ENCODE measurements around the gene PSMD10.

The PSMD10 gene

GRCh38 chrX:108091264-108091877 lies at the start of gene PSMD10, which contains the start of gene ATG4A:
Gene PSMD10 (minus strand): TSS chrX:108091542. CDS start chrX:108091520, 22 bp downstream.
Gene ATG4A (plus strand): TSS chrX:108091778. CDS start chrX:108091827, 49 bp downstream.
- DNase-seq = peak; percentile 73

- DNase-seq = no peak
Observed at GRCh38 chrX:108138814-108139702, 47.7 kb upstream of the PSMD10 start.

- no peak for DNase-seq
Observed at GRCh38 chrX:108134724-108135123, 43.4 kb upstream of the PSMD10 start.

- no peak for DNase-seq
Observed at GRCh38 chrX:108132876-108133275, 41.5 kb upstream of the PSMD10 start.

- no peak for DNase-seq
Observed at GRCh38 chrX:108132034-108132433, 40.7 kb upstream of the PSMD10 start.

GRCh38 chrX:108131471-108131870 lies 40.1 kb upstream of the PSMD10 start:
- no peak for DNase-seq

- no peak for DNase-seq
Observed at GRCh38 chrX:108130889-108131288, 39.5 kb upstream of the PSMD10 start.

- DNase-seq = no peak
Observed at GRCh38 chrX:108127152-108127551, 35.8 kb upstream of the PSMD10 start.

- DNase-seq = no peak
Observed at GRCh38 chrX:108126661-108127060, 35.3 kb upstream of the PSMD10 start.

- no peak for DNase-seq
Observed at GRCh38 chrX:108123591-108124366, 32.4 kb upstream of the PSMD10 start.

- no peak for DNase-seq
Observed at GRCh38 chrX:108122748-108123147, 31.4 kb upstream of the PSMD10 start.

GRCh38 chrX:108121291-108121690 lies 29.9 kb upstream of the PSMD10 start:
- no peak for DNase-seq

GRCh38 chrX:108117988-108118387 lies 26.6 kb upstream of the PSMD10 start:
- no peak for DNase-seq

GRCh38 chrX:108114541-108114940 lies 23.2 kb upstream of the PSMD10 start:
- DNase-seq = no peak

GRCh38 chrX:108105473-108105872 lies 14.1 kb upstream of the PSMD10 start:
- no peak for DNase-seq

GRCh38 chrX:108097380-108097779 lies 6.0 kb upstream of the PSMD10 start:
- no peak for DNase-seq

GRCh38 chrX:108091878-108092291 lies 543 bp upstream of the PSMD10 start:
- DNase-seq = no peak

- no peak for DNase-seq
Observed at GRCh38 chrX:108090491-108091263, 665 bp downstream of the PSMD10 start.

GRCh38 chrX:108088511-108088910 lies 2.8 kb downstream of the PSMD10 start:
- DNase-seq = no peak

GRCh38 chrX:108087792-108088191 lies 3.5 kb downstream of the PSMD10 start:
- DNase-seq = no peak

GRCh38 chrX:108081110-108081509 lies 10.2 kb downstream of the PSMD10 start:
- no peak for DNase-seq

GRCh38 chrX:108072746-108073145 lies 18.6 kb downstream of the PSMD10 start:
- no peak for DNase-seq

GRCh38 chrX:108071578-108071977 lies 19.8 kb downstream of the PSMD10 start:
- no peak for DNase-seq

Data from NCI-H1417 treated with DMSO at 0.1 percent for 48 hours (cell line).